Measurements from ENCODE around the gene KLRC1.

Gene KLRC1

DNA sequence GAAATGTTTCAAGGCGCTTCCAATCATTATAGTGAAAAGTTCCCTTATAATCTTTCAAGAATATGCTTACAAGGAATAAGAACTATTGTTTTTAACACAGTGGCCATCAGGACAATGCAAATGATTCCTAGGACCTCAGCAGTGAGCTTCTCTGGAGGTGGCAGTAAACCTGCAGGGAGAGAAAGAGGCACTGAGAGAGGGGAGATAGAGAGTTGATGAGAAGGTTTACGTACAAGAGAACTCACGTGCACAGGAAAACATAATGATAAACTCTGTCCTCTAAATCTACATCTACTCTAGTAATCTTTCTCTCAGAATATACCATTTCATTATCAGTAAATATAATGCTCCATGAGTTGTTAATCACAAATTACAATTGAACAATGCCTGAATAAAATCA lies 44.3 kb downstream of the KLRC1 start:
- H3K4me1 ChIP-seq (ENCODE audit: control insufficient read depth, low read length), result peaks cover 6% of the 10 kb centered on the region
- no peak overlapping the region for H3K4me2 ChIP-seq (ENCODE audit: low read length)
- H3K27me3 ChIP-seq (ENCODE audit: control insufficient read depth, low read length), result no peaks in the 10 kb centered on the region
- H4K20me1 ChIP-seq (ENCODE audit: control insufficient read depth, insufficient read depth, low read depth, low read length), result no peaks in the 10 kb centered on the region
- TF ChIP-seq CTCF (IDR thresholded peaks at IDR 0.05; ENCODE audit: low read depth, low read length, poor library complexity, severe bottlenecking), result no peak
- TF ChIP-seq EZH2phosphoT487 (IDR thresholded peaks at IDR 0.05; ENCODE audit: borderline replicate concordance, low read length), result no peak
- H3K9me3 ChIP-seq (ENCODE audit: control insufficient read depth, insufficient read depth, low read length), result no peaks in the 10 kb centered on the region
- H3K9me2 ChIP-seq (replicated peaks; ENCODE audit: control insufficient read depth, low read length), result no peaks in the 10 kb centered on the region
- no peaks in the 10 kb centered on the region for H3F3A ChIP-seq (ENCODE audit: control insufficient read depth, insufficient read depth)
- H3K79me2 ChIP-seq (ENCODE audit: control insufficient read depth, low read length), result no peaks in the 10 kb centered on the region
- H3K4me3 ChIP-seq (ENCODE audit: low read length), result no peak overlapping the region
- no peaks in the 10 kb centered on the region for H3K36me3 ChIP-seq (ENCODE audit: control insufficient read depth, low read length)
- no peak overlapping the region for H3K27ac ChIP-seq (ENCODE audit: low read depth, low read length)

GRCh38 chr12:10406725-10407124 lies 46.5 kb downstream of the KLRC1 start:
- Histone ChIP-seq H3K27me3 (ENCODE audit: control insufficient read depth, low read length) (no peaks in the 10 kb centered on the region), H3K27ac (ENCODE audit: low read depth, low read length) (no peak overlapping the region), H3K4me2 (ENCODE audit: low read length) (no peak overlapping the region), H3K4me3 (ENCODE audit: low read length) (no peak overlapping the region), H4K20me1 (ENCODE audit: control insufficient read depth, insufficient read depth, low read depth, low read length) (no peaks in the 10 kb centered on the region), H3K9me2 (replicated peaks; ENCODE audit: control insufficient read depth, low read length) (no peaks in the 10 kb centered on the region), H3K9me3 (ENCODE audit: control insufficient read depth, insufficient read depth, low read length) (no peaks in the 10 kb centered on the region), H3F3A (ENCODE audit: control insufficient read depth, insufficient read depth) (no peaks in the 10 kb centered on the region), H3K79me2 (ENCODE audit: control insufficient read depth, low read length) (no peaks in the 10 kb centered on the region), H3K4me1 (ENCODE audit: control insufficient read depth, low read length) (peaks cover 6% of the 10 kb centered on the region), H3K36me3 (ENCODE audit: control insufficient read depth, low read length) (no peaks in the 10 kb centered on the region)
- TF ChIP-seq EZH2phosphoT487 (IDR thresholded peaks at IDR 0.05; ENCODE audit: borderline replicate concordance, low read length) (no peak), CTCF (IDR thresholded peaks at IDR 0.05; ENCODE audit: low read depth, low read length, poor library complexity, severe bottlenecking) (no peak)

- Histone ChIP-seq H3K9me2 (replicated peaks; ENCODE audit: control insufficient read depth, low read length) (no peaks in the 10 kb centered on the region), H3K27ac (ENCODE audit: low read depth, low read length) (no peak overlapping the region), H3K4me2 (ENCODE audit: low read length) (no peak overlapping the region), H4K20me1 (ENCODE audit: control insufficient read depth, insufficient read depth, low read depth, low read length) (no peaks in the 10 kb centered on the region), H3K27me3 (ENCODE audit: control insufficient read depth, low read length) (no peaks in the 10 kb centered on the region), H3K4me3 (ENCODE audit: low read length) (no peak overlapping the region), H3K9me3 (ENCODE audit: control insufficient read depth, insufficient read depth, low read length) (no peaks in the 10 kb centered on the region), H3K4me1 (ENCODE audit: control insufficient read depth, low read length) (0 out of 2 replicates have a peak, but pooled peaks cover 2% of the 10 kb centered on the region), H3K79me2 (ENCODE audit: control insufficient read depth, low read length) (no peaks in the 10 kb centered on the region), H3K36me3 (ENCODE audit: control insufficient read depth, low read length) (no peaks in the 10 kb centered on the region), H3F3A (ENCODE audit: control insufficient read depth, insufficient read depth) (no peaks in the 10 kb centered on the region)
- TF ChIP-seq CTCF (IDR thresholded peaks at IDR 0.05; ENCODE audit: low read depth, low read length, poor library complexity, severe bottlenecking) (no peak), EZH2phosphoT487 (IDR thresholded peaks at IDR 0.05; ENCODE audit: borderline replicate concordance, low read length) (no peak)
These were observed 47.9 kb downstream of the KLRC1 start for GRCh38 chr12:10405294-10405693.

- TF ChIP-seq EZH2phosphoT487 (IDR thresholded peaks at IDR 0.05; ENCODE audit: borderline replicate concordance, low read length) (no peak), CTCF (IDR thresholded peaks at IDR 0.05; ENCODE audit: low read depth, low read length, poor library complexity, severe bottlenecking) (no peak)
- no peaks in the 10 kb centered on the region for H3K27me3 ChIP-seq (ENCODE audit: control insufficient read depth, low read length)
These were observed 48.4 kb downstream of the KLRC1 start for GRCh38 chr12:10404798-10405197.

More at GRCh38 chr12:10404798-10405197, 48.4 kb downstream of the KLRC1 start:
- no peaks in the 10 kb centered on the region for H3F3A ChIP-seq (ENCODE audit: control insufficient read depth, insufficient read depth)
- H4K20me1 ChIP-seq (ENCODE audit: control insufficient read depth, insufficient read depth, low read depth, low read length), result no peaks in the 10 kb centered on the region
- H3K27ac ChIP-seq (ENCODE audit: low read depth, low read length), result no peak overlapping the region
- H3K9me3 ChIP-seq (ENCODE audit: control insufficient read depth, insufficient read depth, low read length), result no peaks in the 10 kb centered on the region
- no peaks in the 10 kb centered on the region for H3K9me2 ChIP-seq (replicated peaks; ENCODE audit: control insufficient read depth, low read length)
- H3K79me2 ChIP-seq (ENCODE audit: control insufficient read depth, low read length), result no peaks in the 10 kb centered on the region
- no peak overlapping the region for H3K4me3 ChIP-seq (ENCODE audit: low read length)
- no peaks in the 10 kb centered on the region for H3K36me3 ChIP-seq (ENCODE audit: control insufficient read depth, low read length)
- 0 out of 2 replicates have a peak, but pooled peaks cover 2% of the 10 kb centered on the region for H3K4me1 ChIP-seq (ENCODE audit: control insufficient read depth, low read length)
- H3K4me2 ChIP-seq (ENCODE audit: low read length), result no peak overlapping the region

All from DOHH2 (cell line).